Choroid plexus epithelial cell (primary cell): ENCODE results near the gene BCDIN3D.
"Not testable (repeated sequence)": the region's sequence is repeated elsewhere in the genome, so short reads cannot be mapped to it uniquely, and the experiment has no call there.

Experiments used
- DNase-seq: peaks from one replicate; pipeline ENCODE4 v3.0.0-alpha.2; 2010; ENCODE audit warnings: low read depth
- H3K4me3 ChIP-seq: 2 replicates; pipeline ENCODE4 v1.5.1; 2011; ENCODE audit warnings: low read depth, mild to moderate bottlenecking, control low read depth, low read length, moderate library complexity
- CTCF ChIP-seq: conservative IDR thresholded peaks from 2 replicates; pipeline ENCODE4 v1.5.1; 2011; ENCODE audit warnings: low read depth, mild to moderate bottlenecking, control low read depth, inconsistent platforms, low read length, moderate library complexity

The BCDIN3D gene

GRCh38 chr12:49875115-49875720 is 32.3 kb upstream of the BCDIN3D start:
- DNase-seq: no peak
- no peak for TF ChIP-seq CTCF
- no peak overlapping the region for H3K4me3 ChIP-seq

DNA sequence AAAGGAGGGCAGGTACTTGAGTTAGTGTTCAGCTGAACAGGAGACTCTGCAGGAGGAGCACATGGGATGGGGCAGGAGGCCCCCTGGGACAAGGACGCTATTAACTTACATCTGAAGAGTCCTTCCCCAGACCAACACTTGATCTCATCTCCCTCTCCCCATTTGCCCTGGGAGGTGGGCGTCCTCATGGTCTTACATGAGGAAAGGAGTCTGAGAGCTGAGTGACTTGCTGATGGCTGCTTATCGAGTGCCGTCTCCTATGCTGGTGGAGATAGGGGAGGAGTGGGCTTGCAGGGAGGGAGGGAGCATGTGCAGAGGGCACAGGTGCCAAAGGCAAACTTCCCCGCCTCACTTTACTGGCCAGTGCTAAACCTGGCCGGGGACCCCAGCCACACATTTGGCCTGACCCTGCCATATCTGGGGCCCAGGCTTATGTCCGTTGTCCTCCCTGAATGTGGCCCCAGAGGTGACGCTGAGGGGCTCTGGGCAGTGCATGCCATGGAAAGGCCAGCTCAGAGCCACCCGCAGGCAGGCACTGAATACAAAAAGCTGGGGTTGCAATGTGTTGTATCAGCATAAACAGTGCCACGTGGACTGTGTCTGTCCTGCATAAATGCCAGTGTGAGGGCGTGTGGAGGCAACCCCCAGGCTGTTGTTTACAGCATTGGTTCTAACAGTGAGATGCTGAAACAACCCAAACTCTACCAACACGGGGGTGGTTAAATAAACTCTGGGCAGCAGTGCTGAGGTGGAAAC is 31.4 kb upstream of the BCDIN3D start:
- no peak for TF ChIP-seq CTCF
- no peak for DNase-seq
- H3K4me3 ChIP-seq: no peak overlapping the region

DNA sequence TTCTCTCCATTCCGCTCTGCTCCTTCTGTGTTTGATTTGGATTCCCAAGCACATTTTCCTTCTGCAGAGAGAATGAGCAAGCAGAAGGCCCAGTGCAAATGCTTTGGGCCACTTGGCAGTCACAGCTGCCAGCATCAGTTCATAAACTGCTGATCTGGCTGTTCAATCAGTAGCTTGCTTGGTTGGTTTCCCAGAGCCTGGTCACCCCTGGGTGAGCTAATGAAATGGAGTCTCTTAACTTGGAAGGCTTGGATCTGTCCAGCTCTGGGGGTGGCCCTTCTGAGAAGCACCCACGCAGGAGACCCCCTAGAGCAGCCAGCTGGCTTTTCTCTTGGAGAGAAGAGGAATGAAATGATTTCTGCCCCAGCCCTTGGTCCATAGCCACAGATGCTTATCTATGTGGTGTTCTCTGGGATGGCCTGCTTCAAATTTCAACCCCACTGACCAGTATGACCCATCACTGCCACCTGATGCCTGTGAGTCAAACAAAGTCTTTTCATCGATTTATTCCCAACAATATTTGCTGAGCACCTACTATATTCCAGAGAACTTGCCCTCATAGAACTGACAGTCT is 30.5 kb upstream of the BCDIN3D start:
- no peak for DNase-seq
- H3K4me3 ChIP-seq: no peak overlapping the region

GRCh38 chr12:49872781-49873181 is 29.9 kb upstream of the BCDIN3D start:
- TF ChIP-seq CTCF: no peak
- no peak overlapping the region for H3K4me3 ChIP-seq
- peak; percentile 65 for DNase-seq

More for the DNA sequence above, 30.5 kb upstream of the BCDIN3D start:
- TF ChIP-seq CTCF: no peak

GRCh38 chr12:49872381-49872780 is 29.5 kb upstream of the BCDIN3D start:
- H3K4me3 ChIP-seq: no peak overlapping the region
- TF ChIP-seq CTCF: no peak
- DNase-seq: no peak

DNA sequence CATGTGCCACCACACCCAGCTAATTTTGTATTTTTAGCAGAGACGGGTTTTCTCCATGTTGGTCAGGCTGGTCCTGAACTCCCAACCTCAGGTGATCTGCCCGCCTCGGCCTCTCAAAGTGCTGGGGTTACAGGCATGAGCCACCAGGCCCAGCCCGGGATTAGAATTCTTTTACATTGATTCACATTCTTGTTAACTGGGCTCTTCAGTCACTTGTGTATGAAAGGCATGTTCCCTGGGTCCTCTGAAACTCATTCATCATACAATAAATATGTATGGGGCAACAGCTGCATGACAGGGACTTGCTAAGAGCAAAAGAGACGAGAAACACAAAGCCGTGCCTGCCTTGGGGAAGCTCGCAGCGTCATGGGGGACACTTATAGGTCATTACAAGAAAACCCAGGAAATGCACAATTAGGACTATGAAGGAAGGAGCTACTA is 28.9 kb upstream of the BCDIN3D start:
- DNase-seq, H3K4me3 ChIP-seq: not testable (repeated sequence)

GRCh38 chr12:49871263-49871561 is 28.3 kb upstream of the BCDIN3D start:
- no peak for TF ChIP-seq CTCF
- H3K4me3 ChIP-seq: no peak overlapping the region
- no peak for DNase-seq
